GM21367 (cell line): Measurements from ENCODE around the gene BNC2.
"Not testable (repeated sequence)": the region's sequence is repeated elsewhere in the genome, so short reads cannot be mapped to it uniquely, and the experiment has no call there.

ENCODE experiments used
- ATAC-seq: cut with Tn5 transposase; IDR thresholded peaks from one replicate; pipeline ENCODE4 v1.9.1; 2021; ENCODE audit not compliant: unreplicated experiment

The BNC2 gene

GRCh38 chr9:16459421-16460148, 410.9 kb downstream of the BNC2 start:
- no peak for ATAC-seq

DNA sequence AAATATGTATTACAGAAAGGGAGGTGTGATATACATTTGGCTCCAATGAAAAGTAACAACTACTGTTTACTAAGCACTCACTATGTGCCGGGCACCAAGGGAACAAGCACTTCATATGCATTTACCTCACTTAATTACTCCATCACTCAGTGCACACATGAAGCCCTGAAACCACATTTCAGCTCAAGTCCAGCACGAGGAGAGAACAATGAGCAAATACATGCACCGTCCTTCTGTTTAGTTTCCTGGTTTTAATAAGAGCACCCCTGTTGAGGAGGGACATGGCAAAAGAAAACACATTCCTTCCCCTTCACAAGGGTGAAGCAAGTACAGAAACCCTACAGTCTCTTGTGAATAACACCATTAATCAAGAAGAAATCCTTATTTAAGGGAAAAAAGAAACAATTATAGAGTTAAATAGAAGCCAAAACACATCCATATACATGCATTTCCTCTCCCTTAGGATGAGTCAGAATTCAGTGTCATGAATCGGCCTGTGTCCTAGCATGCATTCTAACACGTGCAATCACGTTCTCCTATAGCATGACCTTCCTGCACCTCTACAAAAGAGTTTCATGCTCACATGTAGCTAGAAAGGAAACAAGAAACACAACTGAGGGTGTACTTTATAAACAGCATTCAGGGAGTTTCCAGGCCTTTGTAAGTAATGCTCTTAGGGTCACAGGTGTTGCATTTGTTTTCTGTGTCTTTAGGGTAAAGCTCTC, 411.6 kb downstream of the BNC2 start:
- no peak for ATAC-seq

DNA sequence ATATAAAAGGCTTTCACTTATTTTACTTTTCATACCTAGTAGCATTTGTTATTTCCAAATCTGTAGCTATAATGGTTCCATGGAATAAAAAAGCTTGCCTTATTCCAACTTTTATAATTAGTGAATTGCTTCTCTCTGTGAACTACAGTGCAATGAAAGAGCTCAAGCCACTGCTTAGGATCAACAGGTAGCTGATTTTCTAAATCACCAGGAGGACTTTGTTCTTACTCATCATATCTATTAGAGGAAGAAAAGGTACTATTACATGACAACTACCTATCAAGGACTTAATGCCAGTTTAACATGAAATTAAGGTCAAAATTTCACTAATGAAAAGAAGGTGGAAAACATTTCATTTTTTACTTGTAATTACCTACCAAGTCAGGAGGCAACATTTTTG, 414.6 kb downstream of the BNC2 start:
- ATAC-seq, result no peak

DNA sequence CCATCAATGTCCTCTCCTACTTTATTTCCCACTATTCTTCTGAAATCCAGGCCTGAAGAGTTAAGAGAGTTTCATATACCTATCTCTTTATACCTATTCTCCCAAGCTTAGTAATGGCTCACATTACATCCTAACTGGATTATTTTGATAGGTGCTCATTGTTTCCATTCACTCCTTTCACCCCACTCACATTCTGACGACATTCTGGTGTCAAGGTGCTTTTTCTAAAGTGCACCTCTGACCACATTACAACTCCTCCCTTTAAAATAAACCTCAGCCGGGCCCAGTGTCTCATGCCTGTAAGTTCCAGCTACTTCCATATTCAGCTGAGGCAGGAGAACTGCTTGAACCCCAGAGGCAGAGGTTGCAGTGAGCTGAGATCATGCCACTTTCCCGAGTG, 417.1 kb downstream of the BNC2 start:
- ATAC-seq, result no peak

GRCh38 chr9:16450578-16450977, 419.9 kb downstream of the BNC2 start:
- ATAC-seq, result no peak

DNA sequence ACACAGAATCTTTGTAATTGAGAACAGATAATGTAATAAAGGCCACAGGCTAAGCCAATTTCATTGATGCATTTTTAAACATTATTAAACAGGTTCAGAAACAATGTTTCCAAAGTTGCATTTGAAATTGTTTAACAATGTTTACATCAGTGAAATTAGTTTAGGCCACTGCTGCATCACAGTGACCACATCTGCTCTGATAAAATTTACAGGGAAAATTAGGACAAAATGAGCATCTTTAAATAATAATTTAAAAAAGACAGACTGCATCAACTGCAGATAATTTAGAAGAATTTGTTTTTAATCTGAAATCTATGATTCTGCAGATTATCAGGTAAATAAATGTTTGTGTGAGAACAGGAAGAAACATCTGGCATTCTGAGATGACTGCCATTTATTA, 420.4 kb downstream of the BNC2 start:
- ATAC-seq, result no peak

GRCh38 chr9:16449076-16449730, 421.3 kb downstream of the BNC2 start:
- no peak for ATAC-seq

- ATAC-seq, result no peak
These were observed 422.5 kb downstream of the BNC2 start for GRCh38 chr9:16447946-16448345.

DNA sequence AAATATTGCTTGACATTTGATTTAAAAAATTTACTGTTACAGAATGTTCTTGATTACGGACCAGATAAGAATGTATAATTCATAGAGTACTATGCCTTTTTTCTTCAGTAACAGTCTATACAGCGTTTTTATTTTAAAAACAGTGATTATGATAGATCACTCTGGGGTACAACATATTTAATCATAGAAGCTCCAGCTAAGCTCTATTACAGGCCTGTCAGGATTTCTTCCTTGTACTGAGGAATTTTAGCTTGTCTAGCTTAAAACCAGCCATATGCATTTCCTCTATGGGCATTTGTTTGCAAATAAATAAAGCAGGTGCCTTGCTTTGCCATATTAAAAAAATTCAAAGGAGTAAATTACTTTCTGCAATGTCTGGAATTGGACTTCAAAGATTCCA, 423.8 kb downstream of the BNC2 start:
- ATAC-seq, result no peak

- ATAC-seq, result no peak
These were observed 425.1 kb downstream of the BNC2 start for GRCh38 chr9:16445141-16445920.

GRCh38 chr9:16442622-16443021, 427.8 kb downstream of the BNC2 start:
- ATAC-seq, result no peak

- no peak for ATAC-seq
These were observed 428.7 kb downstream of the BNC2 start for GRCh38 chr9:16441791-16442190.

DNA sequence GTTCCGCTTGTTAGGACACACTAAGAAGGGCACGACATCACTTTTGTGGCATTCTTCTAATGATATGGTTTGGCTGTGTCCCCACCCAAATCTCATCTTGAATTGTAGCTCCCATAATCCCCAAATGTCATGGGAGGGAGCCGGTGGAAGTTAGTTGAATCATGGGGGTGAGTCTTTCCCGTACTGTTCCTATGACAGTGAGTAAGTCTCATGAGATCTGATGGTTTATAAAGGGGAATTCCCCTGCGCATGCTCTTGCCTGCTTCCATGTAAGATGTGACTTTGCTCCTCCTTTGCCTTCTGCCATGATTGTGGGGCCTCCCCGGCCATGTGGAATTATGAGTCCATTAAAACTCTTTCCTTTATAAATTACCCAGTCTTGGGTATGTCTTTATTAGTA, 431.6 kb downstream of the BNC2 start:
- ATAC-seq, result not testable (repeated sequence)

DNA sequence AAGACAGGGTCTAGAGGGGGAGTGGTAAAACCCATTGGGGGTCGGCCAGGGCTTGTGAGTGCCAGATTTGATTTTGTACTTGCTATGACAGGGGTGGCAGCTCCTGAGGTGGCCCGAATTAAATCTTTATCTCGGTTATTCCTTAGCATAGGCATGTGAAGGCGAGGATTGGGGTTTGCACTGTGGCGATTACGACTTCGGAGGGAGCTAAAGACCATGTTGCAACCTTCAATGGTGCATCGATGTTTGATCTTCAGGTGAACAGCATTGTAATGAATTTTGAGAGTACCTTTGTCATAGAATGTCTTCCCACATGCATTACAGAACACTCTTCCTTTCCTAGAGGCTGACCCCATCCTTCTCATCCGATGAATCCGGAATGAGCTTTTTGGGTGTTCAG, 433.9 kb downstream of the BNC2 start:
- ATAC-seq, result no peak

GRCh38 chr9:16434526-16434925, 435.9 kb downstream of the BNC2 start:
- no peak for ATAC-seq

GRCh38 chr9:16433494-16433893, 437.0 kb downstream of the BNC2 start:
- ATAC-seq, result no peak

DNA sequence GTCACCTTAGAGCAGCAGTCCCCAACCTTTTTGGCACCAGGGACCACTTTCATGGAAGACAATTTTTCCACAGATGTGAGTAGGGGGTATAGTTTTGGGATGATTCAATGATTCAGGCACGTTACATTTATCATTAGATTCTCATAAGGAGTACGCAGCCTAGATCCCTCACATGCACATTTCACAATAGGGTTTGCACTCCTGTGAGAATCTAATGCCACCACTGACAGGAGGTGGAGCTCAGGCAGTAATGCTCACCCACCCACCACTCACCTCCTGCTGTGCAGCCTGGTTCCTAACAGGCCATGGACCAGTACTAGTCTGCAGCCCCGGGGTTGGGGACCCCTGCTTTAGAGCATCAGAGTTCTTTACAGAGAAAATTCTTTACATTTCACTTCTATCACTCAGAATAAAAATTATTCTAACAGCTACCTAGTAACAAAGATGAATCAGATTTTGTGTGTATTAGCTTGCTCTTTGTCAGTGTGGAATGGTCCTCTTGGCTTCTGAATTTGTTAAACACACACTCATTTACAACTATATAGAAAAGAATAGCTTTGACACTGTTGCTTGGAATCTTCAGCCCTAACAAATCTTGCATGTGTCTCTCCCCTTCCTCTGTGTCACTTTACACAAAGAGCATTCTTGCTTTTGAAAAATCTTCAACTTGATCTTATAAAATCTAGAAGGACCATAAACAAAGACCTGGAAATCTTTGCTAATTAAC, 438.6 kb downstream of the BNC2 start:
- ATAC-seq, result no peak

- ATAC-seq, result no peak
These were observed 440.8 kb downstream of the BNC2 start for GRCh38 chr9:16429671-16430070.

GRCh38 chr9:16427873-16428427, 442.5 kb downstream of the BNC2 start:
- no peak for ATAC-seq

DNA sequence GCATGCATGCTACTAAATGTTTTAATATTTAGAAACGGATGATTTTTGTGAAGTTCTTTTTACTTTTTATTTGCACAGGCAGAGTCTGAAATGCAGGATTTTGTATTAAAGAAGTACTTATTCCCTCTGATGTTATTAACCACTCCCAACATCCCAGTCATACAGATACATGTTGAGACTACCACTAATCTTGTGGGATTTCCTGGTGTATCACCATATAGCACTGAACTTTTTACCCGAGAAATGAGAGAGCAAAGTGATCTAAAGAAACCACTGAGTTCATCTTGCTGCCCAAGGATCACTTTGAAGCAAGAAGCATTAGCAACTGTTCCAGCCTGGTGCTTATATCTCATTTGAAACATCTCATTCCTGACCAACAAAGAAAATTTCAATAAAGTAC, 443.8 kb downstream of the BNC2 start:
- ATAC-seq, result no peak
